ENCODE measurements around the gene PTPRU.

GRCh38 chr1:29331729-29332128 is 95.4 kb downstream of the PTPRU start:
- TF ChIP-seq CTCF (IDR thresholded peaks at IDR 0.05) (no peak), POLR2A (IDR thresholded peaks at IDR 0.05) (no peak), EP300 (IDR thresholded peaks at IDR 0.05) (no peak)

All from upper lobe of left lung (tissue), 4 donors.